GM21447 (cell line): ENCODE data around the gene CCDC124.

ENCODE experiments used
- ATAC-seq: cut with Tn5 transposase; IDR thresholded peaks from one replicate; pipeline ENCODE4 v1.9.1; 2021; ENCODE audit not compliant: unreplicated experiment

CCDC124 gene

GRCh38 chr19:17951990-17952976, 19.5 kb downstream of the CCDC124 start:
- no peak for ATAC-seq

- ATAC-seq, result no peak
These were observed 20.5 kb downstream of the CCDC124 start for GRCh38 chr19:17953316-17953801.

- ATAC-seq, result no peak
These were observed 21.1 kb downstream of the CCDC124 start for GRCh38 chr19:17953869-17954268.

GRCh38 chr19:17954401-17954800, 21.6 kb downstream of the CCDC124 start:
- ATAC-seq, result no peak

GRCh38 chr19:17957149-17957849, 24.5 kb downstream of the CCDC124 start:
- ATAC-seq, result no peak

- no peak for ATAC-seq
These were observed 25.1 kb downstream of the CCDC124 start for GRCh38 chr19:17957885-17958284.

GRCh38 chr19:17963936-17964691, 31.3 kb downstream of the CCDC124 start:
- no peak for ATAC-seq

- no peak for ATAC-seq
These were observed 32.7 kb downstream of the CCDC124 start for GRCh38 chr19:17965370-17966128.

- no peak for ATAC-seq
These were observed 33.3 kb downstream of the CCDC124 start for GRCh38 chr19:17966129-17966483.

GRCh38 chr19:17966550-17967256, 33.9 kb downstream of the CCDC124 start, which contains the start of gene KCNN1:
Gene KCNN1 (plus strand): TSS chr19:17967107. CDS start chr19:17973889, 6,782 bp downstream.
- ATAC-seq, result no peak

- no peak for ATAC-seq
These were observed 34.6 kb downstream of the CCDC124 start for GRCh38 chr19:17967257-17968051.

GRCh38 chr19:17968362-17968761, 35.5 kb downstream of the CCDC124 start:
- ATAC-seq, result no peak

- ATAC-seq, result no peak
These were observed 36.4 kb downstream of the CCDC124 start for GRCh38 chr19:17969096-17969792.

- no peak for ATAC-seq
These were observed 39.4 kb downstream of the CCDC124 start for GRCh38 chr19:17972230-17972629.

GRCh38 chr19:17973759-17974158, 40.9 kb downstream of the CCDC124 start:
- ATAC-seq, result no peak

- ATAC-seq, result no peak
These were observed 41.7 kb downstream of the CCDC124 start for GRCh38 chr19:17974551-17974950.

GRCh38 chr19:17975032-17975431, 42.2 kb downstream of the CCDC124 start:
- ATAC-seq, result no peak

- no peak for ATAC-seq
These were observed 44.2 kb downstream of the CCDC124 start for GRCh38 chr19:17977021-17977420.
